Measurements from ENCODE around the gene ME1.
"Not testable (repeated sequence)": the region's sequence is repeated elsewhere in the genome, so short reads cannot be mapped to it uniquely, and the experiment has no call there.

Gene ME1

DNA sequence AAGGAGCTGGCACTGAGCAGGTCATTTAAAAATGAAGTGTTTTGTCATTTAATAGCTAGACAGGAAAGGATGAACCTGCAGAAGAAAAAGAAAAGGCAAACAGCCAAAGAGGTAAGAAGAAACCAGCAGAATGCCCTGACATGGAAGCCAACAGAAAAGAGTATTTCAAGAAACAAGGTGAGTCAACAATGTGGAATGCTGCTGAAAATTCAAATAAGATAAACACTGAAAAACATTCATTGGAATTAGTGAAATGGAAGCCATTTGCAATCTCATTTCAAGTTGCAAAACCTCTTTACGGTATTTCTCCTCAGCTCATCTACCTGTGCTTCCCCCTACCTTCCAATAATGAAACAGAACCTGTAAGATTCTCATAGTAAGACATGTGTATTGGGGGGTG is 178.1 kb downstream of the ME1 start:
- no peak for DNase-seq

DNA sequence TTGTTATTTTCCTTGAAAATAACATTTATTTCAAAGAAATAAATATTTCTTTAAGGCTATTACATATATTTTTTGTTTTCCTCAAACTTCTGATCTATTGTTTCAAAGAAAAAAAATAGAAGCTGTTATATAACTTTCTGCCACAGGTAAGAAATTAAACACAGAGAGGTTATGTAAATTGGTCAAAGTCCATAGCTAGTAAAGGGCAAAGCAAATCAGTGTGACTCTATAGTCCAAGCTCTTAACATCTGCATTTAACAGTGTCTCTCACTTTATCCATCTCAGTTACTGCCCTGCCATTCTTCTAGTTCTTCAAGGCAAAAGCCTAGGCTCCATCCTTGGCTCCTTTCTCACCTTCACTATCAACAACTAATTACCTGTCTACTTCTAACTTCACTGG is 180.6 kb downstream of the ME1 start:
- no peak for DNase-seq

DNA sequence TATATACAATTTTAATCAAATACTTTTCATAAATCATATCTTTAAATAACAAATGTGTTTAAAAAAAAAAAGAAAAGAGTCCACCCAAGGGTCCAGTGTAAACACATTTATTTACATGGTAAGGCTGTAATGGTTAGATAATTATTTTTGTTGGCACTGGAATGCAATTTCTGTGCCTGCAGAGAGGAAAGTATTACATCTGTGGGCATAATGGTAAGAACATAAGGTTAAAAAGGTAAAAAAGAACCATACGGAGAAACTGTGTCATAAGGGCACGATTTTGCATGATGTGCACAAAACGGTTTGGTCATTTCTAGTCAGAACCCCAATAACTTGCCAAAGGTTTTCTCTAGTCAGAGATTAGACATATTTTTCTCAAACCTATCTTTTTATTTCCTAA is 183.4 kb downstream of the ME1 start:
- DNase-seq: no peak

DNA sequence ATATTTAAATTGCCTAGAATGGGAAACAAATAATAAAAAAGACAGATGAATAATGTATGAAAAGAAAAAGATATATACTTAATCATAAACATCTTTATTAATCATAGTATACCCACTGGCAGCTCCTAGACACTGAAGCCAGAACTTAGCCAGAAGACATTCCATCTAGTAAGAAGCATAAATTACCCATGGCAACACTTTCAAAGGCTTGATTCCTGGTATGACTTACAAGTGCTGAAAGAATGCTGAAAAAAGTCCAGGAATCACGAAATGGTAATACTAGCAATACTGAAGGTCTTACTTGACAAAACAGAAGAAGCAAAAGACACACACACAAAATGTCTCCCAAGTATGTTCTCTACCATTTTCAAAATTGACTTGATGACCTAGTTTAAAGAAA is 199.7 kb downstream of the ME1 start:
- DNase-seq: no peak

DNA sequence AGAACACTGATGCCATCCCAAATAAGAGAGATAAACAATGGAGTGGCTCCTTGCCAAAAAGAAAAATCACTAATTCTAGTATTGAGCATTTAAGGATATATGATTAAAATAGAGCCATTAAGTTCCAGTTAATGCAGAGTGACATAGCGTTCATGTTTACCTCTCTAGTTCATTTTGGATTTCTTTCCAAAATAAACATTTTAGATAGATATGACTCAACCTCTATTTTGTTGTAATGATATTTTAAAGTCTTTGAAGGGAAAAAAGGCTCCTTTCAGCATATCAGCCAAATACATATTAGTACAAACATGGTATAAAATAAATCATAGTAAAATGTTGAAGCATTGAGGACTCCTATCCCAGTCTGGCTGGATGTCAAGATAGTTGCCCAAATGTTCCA is 204.3 kb downstream of the ME1 start:
- no peak for DNase-seq

DNA sequence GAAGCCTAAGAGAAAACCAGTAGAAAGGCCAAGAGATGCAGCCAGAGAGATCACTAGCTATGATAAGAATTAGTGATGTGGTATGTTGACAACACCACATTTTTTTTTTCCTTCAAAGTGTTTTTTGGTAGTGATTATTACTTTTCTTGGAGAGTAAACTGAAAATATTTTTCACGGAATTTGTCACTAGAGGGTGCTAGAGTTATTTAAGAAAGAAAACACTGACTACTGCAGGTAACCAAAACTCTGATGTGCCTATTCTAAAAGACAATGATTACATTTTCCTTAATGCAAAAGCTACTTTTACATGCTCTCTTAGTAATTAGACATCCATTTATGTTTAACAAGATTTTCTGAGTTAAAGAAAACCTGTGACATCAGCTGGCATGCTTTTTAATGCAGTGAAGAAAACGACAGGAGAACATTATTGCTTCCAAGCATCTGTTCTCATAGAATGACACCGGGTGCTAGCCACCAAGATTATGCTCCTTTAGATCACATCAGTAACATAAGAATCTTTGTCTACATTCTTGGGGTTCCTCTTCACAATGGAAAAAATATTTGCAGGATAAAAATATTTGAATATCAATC is 208.9 kb downstream of the ME1 start:
- DNase-seq: no peak

DNA sequence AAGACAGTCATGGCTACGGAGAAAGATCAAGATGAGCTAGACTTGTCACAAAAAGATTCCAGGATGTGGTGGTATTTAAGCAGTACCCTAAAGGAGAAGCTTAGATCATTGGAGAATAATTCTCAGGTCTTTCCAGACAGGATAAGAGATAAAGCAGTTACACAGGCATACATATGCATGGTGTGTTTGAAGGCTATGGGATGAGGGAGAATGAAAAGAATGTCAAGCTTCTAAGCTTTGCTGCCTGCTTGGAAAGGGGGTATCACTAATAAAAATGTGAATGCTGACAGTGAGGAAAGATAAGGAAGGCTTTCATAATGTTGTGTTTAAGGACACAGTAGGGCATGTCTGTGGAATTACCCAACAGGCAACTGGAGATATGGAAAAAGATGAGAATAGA is 209.6 kb downstream of the ME1 start:
- DNase-seq: no peak

DNA sequence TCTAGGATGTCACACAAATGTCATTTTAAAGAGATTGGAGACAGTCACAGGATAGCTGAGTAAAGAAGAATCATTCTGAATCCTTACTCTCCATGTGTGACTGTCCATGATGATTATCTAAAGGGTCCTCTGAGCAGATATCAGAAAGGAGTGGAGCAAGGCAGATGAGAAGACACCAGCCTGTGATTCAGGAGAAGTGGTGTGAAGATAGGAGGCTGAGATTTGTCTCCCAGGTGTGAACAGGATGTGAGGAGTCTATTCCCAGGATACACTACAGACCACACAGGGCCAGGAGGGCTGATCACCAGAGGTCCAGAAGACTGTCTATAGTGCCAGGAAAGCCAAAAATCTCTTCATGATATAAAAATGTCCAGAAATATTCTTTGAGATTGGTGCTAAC is 210.7 kb downstream of the ME1 start:
- DNase-seq: no peak

DNA sequence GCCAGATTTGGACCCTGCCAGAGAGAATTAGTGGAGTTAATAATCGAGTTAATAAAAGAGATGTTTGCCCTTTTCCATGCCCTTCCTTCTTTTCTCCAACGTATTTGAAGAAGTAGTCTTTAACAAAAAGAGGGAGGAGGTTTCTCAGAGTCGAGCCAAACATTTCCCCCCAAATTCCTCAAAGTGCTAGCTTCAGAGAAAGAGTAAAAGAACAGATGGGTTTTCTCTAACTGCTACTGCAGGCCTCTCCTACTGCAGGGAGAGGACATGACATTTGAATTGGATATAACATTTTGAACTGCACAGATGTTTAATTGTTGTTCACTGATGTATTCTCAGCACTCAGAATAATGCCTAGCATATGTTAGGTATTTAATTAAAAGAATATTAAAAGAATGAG is 212.2 kb downstream of the ME1 start:
- no peak for DNase-seq

DNA sequence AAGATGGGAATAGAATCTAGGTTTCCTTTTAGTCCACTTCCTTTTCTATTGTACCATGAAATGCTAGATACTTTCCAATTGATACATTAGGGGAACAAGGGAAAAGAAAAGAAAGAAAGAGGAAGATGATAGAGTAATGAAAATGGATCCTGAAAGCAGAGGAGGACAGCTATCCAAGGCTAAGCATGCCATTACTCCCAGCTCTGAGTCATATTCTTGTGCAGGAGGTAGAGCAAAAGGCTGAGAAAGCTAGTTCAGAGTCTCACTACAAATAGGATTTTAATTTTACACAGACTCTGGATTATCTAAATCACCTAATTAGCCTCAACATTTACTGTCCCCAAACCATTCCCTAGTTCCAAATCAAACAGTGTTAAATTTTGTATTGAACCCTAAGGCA is 214.0 kb downstream of the ME1 start:
- DNase-seq: no peak

DNA sequence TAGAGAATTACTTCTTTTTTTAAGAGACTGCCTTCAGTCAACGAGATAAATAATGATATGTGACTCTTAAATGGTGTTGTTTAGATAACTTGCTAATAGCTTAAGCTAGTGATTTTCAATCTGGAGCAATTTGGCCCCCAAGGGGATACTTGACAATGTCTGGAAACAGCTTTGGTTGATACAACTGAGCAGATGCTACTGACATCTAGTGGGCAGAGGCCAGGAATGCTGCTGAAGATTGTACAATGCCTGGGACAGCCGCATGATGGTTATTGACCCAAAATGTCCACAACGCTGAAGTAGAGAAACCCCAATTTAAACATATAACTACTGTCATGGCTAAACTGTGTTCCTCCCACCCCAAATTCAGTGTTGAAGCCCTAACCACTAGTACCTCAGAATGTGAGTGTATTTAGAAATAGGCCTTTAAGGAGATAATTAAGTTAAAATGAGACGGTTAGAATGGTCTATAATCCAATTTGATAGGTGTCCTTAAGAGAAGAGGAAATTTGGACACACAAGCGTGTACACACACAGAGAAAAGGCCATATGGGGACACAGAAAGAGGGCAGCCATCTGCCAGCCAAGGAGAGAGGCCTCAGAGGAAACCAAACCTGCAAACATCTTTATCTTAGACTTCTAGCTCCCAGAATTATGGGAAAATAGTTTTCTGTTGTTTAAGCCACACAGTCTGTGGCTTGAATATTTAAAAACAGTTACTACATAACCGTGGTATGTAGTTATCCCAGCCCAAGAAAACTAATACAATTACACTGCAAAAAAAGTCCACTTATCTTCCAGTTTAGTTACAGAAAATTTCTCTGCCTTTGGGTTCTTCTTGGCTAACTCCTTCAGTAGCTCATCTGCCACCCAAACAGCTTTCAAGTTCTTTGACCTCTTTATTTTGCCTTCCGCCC is 215.5 kb downstream of the ME1 start:
- peak; percentile 45 for DNase-seq

DNA sequence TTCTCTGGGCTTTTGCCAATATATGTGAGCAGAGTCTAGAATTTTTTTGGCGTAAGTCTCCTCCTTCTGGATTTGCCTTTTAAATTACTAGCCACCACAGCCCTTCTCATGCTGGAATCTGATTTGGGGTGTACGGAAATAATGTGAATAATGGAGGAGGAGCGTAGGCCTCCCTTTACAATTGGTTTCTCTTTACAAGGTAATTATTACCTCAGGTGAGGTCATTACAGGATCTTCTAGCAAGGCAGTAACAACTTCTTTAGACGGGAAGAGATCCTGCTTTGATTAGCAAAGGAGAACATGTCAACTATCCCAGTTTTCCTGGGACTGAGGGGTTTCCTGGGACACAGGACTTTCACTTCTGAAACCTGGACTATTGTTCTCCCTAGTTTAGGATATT is 228.8 kb downstream of the ME1 start:
- no peak for DNase-seq

DNA sequence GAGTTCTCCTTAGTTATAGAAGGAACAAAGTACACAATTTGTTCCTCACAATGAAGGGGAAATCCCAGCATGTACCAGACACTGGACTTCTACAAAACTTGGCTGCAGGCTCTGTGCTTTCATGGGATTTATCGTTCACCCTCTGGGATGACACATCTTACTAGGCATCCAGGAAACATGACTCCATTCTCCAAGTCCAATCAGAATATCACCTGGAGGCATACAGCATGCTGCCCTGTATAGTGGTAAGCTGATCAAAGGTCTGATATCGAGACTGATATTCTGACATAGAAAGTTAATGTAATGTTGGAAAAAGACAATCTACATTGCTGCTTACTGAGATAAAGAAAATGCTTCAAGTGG is 231.0 kb downstream of the ME1 start:
- DNase-seq: no peak

DNA sequence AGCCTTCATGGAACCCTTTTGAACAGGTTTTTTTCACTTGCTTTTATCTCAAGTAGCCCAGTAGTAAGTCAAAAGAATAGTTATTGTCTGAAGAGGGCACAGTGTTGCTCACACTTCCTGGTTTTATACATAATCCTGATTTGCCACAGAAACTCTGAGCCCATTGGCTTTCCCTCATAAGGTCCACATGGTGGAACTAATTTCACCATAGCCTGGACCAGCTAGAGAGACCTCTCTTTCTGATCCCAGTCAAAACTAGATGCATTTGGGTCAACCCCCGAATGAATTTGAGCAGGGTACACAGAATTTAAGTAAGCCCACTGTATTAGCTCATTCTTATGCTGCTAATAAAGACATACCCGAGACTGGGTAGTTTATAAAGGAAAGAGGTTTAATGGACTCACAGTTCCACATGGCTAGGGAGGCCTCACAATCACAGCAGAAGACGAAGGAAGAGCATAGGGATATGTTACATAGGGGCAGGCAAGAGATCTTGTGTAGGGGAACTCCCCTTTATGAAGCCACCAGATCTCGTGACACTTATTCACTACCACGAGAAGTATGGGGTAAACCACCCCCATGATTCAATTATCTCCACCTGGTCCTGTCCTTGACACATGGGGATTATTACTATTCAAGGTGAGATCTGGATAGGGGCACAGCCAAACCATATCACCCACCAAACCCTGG is 231.5 kb downstream of the ME1 start:
- DNase-seq: no peak

DNA sequence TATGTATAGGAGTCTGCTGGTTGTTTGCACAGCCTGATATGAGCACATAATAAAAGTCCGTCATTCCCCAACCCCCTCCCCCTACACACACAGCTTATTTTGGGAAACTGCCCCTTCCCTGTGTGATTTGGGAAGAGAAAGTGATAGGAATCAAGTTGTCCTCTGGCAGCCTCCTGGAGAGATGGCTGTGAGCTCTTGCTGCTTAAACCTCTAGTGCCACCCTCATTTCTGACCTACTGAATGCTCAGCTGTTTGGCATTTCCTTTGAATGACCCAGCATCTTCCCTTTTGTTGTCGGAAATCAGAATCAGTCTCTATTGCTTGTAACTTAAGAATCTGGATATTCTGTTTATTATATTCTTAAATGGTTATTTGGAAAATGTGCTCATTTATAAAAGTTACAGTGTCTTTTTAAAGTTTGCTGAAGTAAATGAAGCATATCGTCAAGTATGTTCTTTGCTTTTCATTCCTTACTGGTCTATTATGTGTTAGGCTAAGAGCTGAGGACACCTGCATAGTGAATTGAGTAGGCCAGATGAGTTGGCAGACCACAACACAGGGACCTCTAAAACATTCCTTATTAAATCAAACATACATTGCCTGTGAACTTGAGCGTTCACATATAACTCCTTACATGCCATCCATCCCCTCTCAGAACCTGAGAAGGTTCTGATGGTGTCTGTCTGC is 232.2 kb downstream of the ME1 start:
- no peak for DNase-seq

DNA sequence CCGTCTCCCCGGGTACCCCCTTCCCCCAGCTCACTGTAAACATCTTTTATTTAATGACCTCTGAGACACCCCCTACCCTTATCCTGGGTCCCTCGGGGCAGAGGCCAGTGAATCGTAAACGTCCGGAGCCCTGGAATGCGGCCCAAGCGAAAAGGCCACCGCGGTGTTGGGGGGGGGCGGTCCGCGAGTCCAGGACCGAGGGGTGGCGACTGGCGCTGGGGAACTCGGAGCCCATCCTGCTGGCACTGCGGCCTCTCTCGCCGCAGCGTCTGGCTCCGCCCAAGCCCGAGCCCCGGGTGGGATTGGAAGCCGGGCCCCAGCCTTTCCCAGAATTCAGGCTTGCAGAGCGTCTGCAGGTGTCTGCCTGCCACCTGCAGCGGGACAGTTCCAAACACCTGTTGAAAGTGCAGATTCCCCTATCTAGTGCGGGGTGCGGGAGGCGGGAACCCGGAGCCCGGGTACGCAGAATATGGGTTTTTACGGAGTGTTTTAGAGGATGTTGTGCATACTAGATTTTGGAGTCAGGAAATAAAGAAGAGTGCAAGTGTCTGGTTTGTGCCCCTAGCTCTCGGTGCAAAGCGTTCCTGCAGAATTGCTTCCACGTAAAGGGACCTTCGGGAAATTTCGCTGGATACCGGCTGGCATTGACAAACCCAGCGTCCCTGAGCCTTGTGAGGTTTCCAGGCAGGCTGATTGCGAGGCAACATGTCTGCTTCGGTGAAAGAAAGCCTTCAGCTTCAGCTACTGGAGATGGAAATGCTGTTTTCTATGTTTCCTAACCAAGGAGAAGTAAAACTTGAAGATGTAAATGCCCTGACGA is 236.9 kb downstream of the ME1 start:
- peak; percentile 41 for DNase-seq

DNA sequence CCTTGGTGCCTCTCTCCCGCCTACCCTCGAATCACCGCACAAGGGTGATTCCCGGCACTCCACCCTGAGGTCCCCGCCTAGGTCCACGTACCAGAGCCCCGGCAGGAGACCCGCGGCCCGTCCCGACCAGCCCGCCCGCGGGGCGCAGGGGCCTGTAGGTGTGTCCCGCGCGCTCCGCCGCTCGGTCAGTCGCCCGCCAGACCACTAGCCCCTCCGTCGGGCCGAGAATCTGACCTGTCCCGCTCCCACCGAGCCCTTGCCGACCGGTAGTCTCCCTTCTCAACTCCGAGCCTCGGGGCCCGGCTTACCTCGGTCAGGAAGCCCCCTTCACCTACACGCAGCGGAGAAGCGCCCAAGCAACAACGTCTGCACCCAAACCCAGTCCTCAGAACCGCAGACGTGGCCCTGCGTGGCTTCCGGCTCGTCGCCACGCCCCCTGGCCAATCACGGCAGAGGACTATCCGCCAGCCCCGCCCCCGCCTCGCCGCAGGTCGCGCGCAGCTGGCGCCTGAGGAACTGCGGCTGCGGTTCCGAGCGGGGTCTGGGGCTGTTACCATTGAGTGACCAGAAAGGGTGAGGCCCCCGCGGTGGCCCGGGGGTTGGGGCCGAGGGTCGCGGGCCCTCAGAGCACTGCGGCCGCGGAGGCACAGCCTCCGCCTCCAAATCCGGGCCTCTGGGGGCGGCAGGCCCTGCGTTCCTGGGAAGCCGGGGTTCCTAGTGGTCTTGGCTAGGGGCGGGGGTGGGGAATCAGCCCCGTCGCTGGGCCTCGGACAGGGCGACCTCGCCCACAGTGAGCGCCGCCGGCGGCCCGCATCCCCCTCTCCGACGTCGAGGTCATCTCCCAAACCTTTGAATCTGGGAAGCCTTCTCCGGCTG is 237.7 kb downstream of the ME1 start, which contains the start of the genes PGM3 and RWDD2A:
Gene PGM3 (minus strand): TSS at position 395 of the 876 bp plus-strand sequence. CDS start 2,253 bp downstream, outside the sequence.
Gene RWDD2A (plus strand): TSS at position 487 of the 876 bp plus-strand sequence. CDS start 1,095 bp downstream, outside the sequence.
- DNase-seq: peak; percentile 90

DNA sequence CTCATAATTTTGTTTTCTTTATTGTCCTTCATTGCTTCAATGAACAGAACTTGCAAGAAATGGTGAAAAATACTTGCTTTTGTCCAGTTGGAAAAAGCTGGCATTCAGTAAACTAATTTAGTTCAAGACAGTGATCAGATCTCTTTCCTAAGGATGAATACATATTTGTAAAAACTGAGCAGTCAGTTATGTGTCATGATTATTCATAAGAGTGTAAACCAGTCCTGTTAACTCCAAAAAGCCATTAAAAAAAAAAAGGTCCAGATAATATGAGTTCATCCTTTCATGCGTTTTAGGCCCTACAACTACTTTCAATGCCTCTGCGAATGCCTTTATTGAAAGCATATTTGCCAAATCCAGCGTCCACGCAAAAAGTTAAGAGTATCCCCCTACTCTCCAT is 238.4 kb downstream of the ME1 start:
- no peak for DNase-seq

DNA sequence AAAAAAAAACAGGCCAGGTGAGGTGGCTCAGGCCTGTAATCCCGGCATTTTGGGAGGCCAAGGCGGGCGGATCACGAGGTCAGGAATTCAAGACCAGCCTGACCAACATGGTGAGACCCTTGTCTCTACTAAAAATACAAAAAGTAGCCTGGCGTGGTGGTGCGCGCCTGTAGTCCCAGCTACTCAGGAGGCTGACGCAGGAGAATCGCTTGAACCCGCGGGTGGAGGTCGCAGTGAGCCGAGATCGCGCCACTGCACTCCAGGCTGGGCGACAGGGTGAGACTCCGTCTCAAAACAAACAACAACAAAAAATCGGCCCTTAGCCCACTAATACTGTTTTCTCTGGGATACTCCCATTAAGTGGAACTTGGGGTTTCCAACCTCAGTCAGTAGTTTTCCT is 238.9 kb downstream of the ME1 start:
- DNase-seq: not testable (repeated sequence)

DNA sequence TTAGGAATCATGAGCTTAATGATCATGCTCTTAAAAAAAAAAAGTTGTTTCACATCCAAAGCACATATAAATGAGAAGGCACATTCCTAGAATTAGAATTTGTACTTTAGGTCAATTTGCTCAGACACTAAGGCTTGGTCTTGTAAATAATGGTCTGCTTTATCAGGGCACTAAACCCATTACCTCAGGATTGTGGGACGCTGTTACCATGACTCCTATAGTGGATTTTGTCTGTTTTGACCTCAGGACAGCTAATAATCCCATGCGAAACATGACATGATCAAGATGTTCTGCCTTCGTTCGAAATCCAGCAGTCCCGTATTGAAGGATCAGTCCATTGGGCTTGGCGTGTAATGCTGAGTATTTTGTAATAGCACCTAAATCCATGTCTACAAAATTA is 240.2 kb downstream of the ME1 start:
- DNase-seq: no peak

DNA sequence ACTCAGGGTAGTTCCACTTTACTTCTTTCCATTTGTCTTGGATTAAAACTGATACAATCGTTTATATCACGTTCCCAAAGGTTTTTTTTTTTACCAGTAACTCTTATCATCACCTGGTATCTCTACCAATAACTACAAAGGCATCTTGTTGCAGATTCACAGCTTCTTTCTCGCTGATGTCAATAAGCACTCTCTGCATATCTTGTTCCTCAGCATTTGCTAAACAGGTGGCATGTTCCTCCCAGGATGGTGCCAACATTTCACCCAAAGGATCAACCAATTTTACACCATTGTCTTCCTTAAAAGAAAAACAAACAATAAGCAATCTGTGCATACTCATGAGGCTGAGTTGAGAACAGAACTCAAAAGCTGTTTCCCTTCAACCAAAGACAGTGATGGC is 242.3 kb downstream of the ME1 start:
- DNase-seq: no peak

Data from activated T-cell treated with anti-CD3 and anti-CD28 coated beads, Interleukin-2, amount 50 U/mL, for 1 hour (primary cell).